DOHH2 (cell line): ENCODE measurements around the gene GHR.

Experiments used
- CTCF ChIP-seq: fragments of 200-600 bp; sonication (generic); IDR thresholded peaks from one replicate; pipeline ENCODE4 v1.5.1; 2014; ENCODE audit warnings: antibody characterized with exemption, mild to moderate bottlenecking, low read depth, low read length; ENCODE audit not compliant: poor library complexity, severe bottlenecking
- EZH2phosphoT487 ChIP-seq: fragments of 200-600 bp; sonication (generic); IDR thresholded peaks from 2 replicates; pipeline ENCODE4 v1.6.1; 2017; ENCODE audit warnings: borderline replicate concordance, mild to moderate bottlenecking, antibody characterized with exemption, low read length, moderate library complexity, mixed read lengths

GRCh38 chr5:42648036-42648435, 224.8 kb downstream of the GHR start:
- TF ChIP-seq CTCF: no peak
- TF ChIP-seq EZH2phosphoT487: no peak
